Heart right ventricle (tissue), 16 donors: ENCODE results near the gene DRD4. TPM values are rescaled to one million over a fixed set of nuclear protein-coding genes. Genes with fewer than 3 reads are reported as not detected.
A peak's percentile ranks its signal among the peaks of the same experiment; 100 is the strongest.

Experiments used
- ATAC-seq, 8 donors: fragments of 200-7000 bp; cut with Tn5 transposase; one replicate each; pipeline ENCODE4 v1.9.1; 2020; ENCODE audit warnings: mild to moderate bottlenecking in 8 of 8, moderate library complexity in 8 of 8, moderate number of reproducible peaks in 1 of 8
- DNase-seq, 2 donors: peaks; one replicate each; pipeline ENCODE4 v3.0.0-alpha.2; 2020
- H3K27ac ChIP-seq, 10 donors: fragments of 200-600 bp; sonication (generic) in 2 of 10; one replicate each; pipeline versions ENCODE4 v1.5.0 to v1.8.0; 2020 to 2022; ENCODE audit warnings: mild to moderate bottlenecking in 3 of 10
- H3K27me3 ChIP-seq, 7 donors: fragments of 200-600 bp; one replicate each; pipeline ENCODE4 v1.8.0; 2021 to 2022; ENCODE audit warnings: mild to moderate bottlenecking in 2 of 7
- H3K36me3 ChIP-seq, 9 donors: fragments of 200-600 bp; sonication (generic) in 1 of 9; one replicate each; pipeline versions ENCODE4 v1.5.0 to v1.8.0; 2020 to 2022; ENCODE audit warnings: mild to moderate bottlenecking in 2 of 9
- H3K4me1 ChIP-seq, 9 donors: fragments of 200-600 bp; sonication (generic) in 1 of 9; one replicate each; pipeline versions ENCODE4 v1.5.0 to v1.8.0; 2020 to 2022; ENCODE audit warnings: mild to moderate bottlenecking in 4 of 9
- H3K4me3 ChIP-seq, 10 donors: fragments of 200-600 bp; sonication (generic) in 2 of 10; one replicate each; pipeline versions ENCODE4 v1.5.0 to v1.8.0; 2020 to 2022; ENCODE audit warnings: mild to moderate bottlenecking in 7 of 10, moderate library complexity in 2 of 10
- H3K9me3 ChIP-seq, 11 donors: fragments of 200-600 bp in 10 of 11; sonication (generic) in 2 of 11; one replicate each; pipeline versions ENCODE4 v1.5.0 to v1.8.0; 2013 to 2022; ENCODE audit warnings: mild to moderate bottlenecking in 2 of 11, control low read depth in 1 of 11, moderate library complexity in 1 of 11
- CTCF ChIP-seq, 9 donors: fragments of 200-600 bp; sonication (generic) in 2 of 9; IDR thresholded peaks; one replicate each; pipeline versions ENCODE4 v1.5.0 to v1.8.0; 2021 to 2022; ENCODE audit warnings: antibody characterized with exemption in 9 of 9, mild to moderate bottlenecking in 5 of 9, moderate library complexity in 1 of 9
- WGBS, 2 donors: extraction: QIAGEN DNeasy Blood & Tissue Kit; methylation state at CpG; one replicate each; pipeline ENCODE4 v1.1.7; 2013; ENCODE audit warnings: inconsistent platforms in 1 of 2; 5-methylcytosine and 5-hydroxymethylcytosine counted together
- intact Hi-C, 10 donors: fragments of 100-400 bp; cut with DNase I; formaldehyde crosslinking; loops; one replicate each; pipeline versions ENCODE4 v1.11.1 to v1.14.2; 2022
- polyA plus RNA-seq, 2 donors: library from polyadenylated mRNA; stranded (reverse); fragments of 200-250 nt; gene quantifications; one replicate each; pipeline ENCODE4 v1.2.3, GENCODE V29; 2013
- total RNA-seq, 10 donors: library from RNA; stranded (reverse); fragmentation: NEBNext Ultra II Directional in 3 of 10; extraction: Animal tissue kit (Norgen Biotek cat#: 25700) in 3 of 10; gene quantifications; one replicate each; pipeline versions ENCODE4 v1.2.1 to v1.2.4, GENCODE V29; 2021 to 2023
- donor health status: Arrhythmogenic right ventricular cardiomyopathy.
- donor health status: ischemic (EF 13 %, LVEDD 7.1; RV severe dilation, severe dysfunction).
- donor health status: healthy with polysubstance abuse.
- donor health status: DM: no; HTN: yes; CAD: no.
- donor health status: DM: no; HTN: no; CAD: no.
- donor health status: ischemic (EF 25% LVEDD 6.9; RV normal size, moderate dysfunction).
- donor health status: ischemic (EF 25% LVEDD 5.7; RV mildly dilated, moderate dysfunction).
- donor health status: healthy.
- donor health status: DM: yes; HTN: yes; CAD: no.
- donor health status: Ischemic cardiomyopathy.
- donor health status: ischemic (EF 35%, LVEDD 5.7; RV mildly dilated, moderate dysfunction).
- donor health status: nonischemic (EF 11% LVEDD 7.7; RV severe dilation, severe dysfunction).
- donor health status: DM: yes; HTN: yes; CAD: no.
- donor health status: PGD.
- donor health status: ischemic (EF 29% LVEDD 5.4; RV normal size, mild dysfunction).
- donor health status: nonischemic (EF 23%, LVEDD 6.1; RV moderate dilation, normal function).

DRD4 gene
- total and polyA plus RNA-seq, 12 donors: 0.09 to 0.72 (median 0.49) TPM; not detected in 5

- DNase-seq (no peak), ATAC-seq (no peak)
- peaks cover 0 to 6% (median 0%) of the 10 kb centered on the region in 9 donors for H3K4me1 ChIP-seq
- H3K27me3 ChIP-seq: no peaks in the 10 kb centered on the region
- 89 to 94% methylated on average over 14 of the region's 14 CpGs for WGBS, 2 donors
- no peak for TF ChIP-seq CTCF (IDR thresholded peaks at IDR 0.05)
- H3K4me3 ChIP-seq: no peak overlapping the region
- intact Hi-C loops: no loop called here
- H3K9me3 ChIP-seq: no peaks in the 10 kb centered on the region
- H3K36me3 ChIP-seq: peaks cover 0 to 83% (median 0%) of the 10 kb centered on the region in 9 donors
- no peak overlapping the region for H3K27ac ChIP-seq
Observed at GRCh38 chr11:656426-656825, 19.4 kb downstream of the DRD4 start.

- intact Hi-C loops: no loop called here
Observed at GRCh38 chr11:656866-657265, 19.8 kb downstream of the DRD4 start.

GRCh38 chr11:657691-658126 lies 20.6 kb downstream of the DRD4 start:
- Histone ChIP-seq H3K36me3 (peaks cover 0 to 84% (median 0%) of the 10 kb centered on the region in 9 donors), H3K27me3 (no peaks in the 10 kb centered on the region), H3K9me3 (no peaks in the 10 kb centered on the region), H3K4me1 (peaks cover 0 to 9% (median 0%) of the 10 kb centered on the region in 9 donors), H3K27ac (no peak overlapping the region), H3K4me3 (no peak overlapping the region)
- no peak for ATAC-seq
- DNase-seq: no peak
- 86 to 89% methylated on average over 14 of the region's 14 CpGs for WGBS, 2 donors
- intact Hi-C loops: no loop called here
- TF ChIP-seq CTCF (IDR thresholded peaks at IDR 0.05): no peak

More at GRCh38 chr11:656866-657265, 19.8 kb downstream of the DRD4 start:
- DNase-seq (no peak), ATAC-seq (no peak)
- TF ChIP-seq CTCF (IDR thresholded peaks at IDR 0.05): no peak
- Histone ChIP-seq H3K27me3 (no peaks in the 10 kb centered on the region), H3K4me3 (no peak overlapping the region), H3K9me3 (no peaks in the 10 kb centered on the region), H3K36me3 (peaks cover 0 to 86% (median 0%) of the 10 kb centered on the region in 9 donors), H3K27ac (no peak overlapping the region), H3K4me1 (peaks cover 0 to 8% (median 0%) of the 10 kb centered on the region in 9 donors)
- WGBS, 2 donors: 91 to 92% methylated on average over 7 of the region's 7 CpGs

- H3K4me3 ChIP-seq: no peak overlapping the region
- no peaks in the 10 kb centered on the region for H3K27me3 ChIP-seq
- no peak overlapping the region for H3K27ac ChIP-seq
- TF ChIP-seq CTCF (IDR thresholded peaks at IDR 0.05): no peak
- no peaks in the 10 kb centered on the region for H3K9me3 ChIP-seq
- intact Hi-C loops: loop anchor here in 7 of 10 donors (5.0 to 10.0 kb wide), 3 partner anchors 63 to 68 kb away; no protein-coding TSS in a partner anchor
- DNase-seq: no peak
- WGBS, 2 donors: 93 to 94% methylated on average over 16 of the region's 16 CpGs
- H3K4me1 ChIP-seq: peaks cover 0 to 12% (median 0%) of the 10 kb centered on the region in 9 donors
- peak in 1 of 8 donors; percentile 16 for ATAC-seq
- peaks cover 0 to 84% (median 0%) of the 10 kb centered on the region in 9 donors for H3K36me3 ChIP-seq
Observed at GRCh38 chr11:659532-660085, 22.5 kb downstream of the DRD4 start.
